Trophoblast cell (in vitro differentiated cells and primary cell): ENCODE data around the gene ZNF629.
A peak's percentile ranks its signal among the peaks of the same experiment; 100 is the strongest.

Experiments used
- DNase-seq, 2 donors: peaks; one replicate each; pipeline ENCODE4 v3.0.0-alpha.2; 2016
- H2AFZ ChIP-seq: 2 replicates; pipeline ENCODE4 v1.6.1; 2013; ENCODE audit warnings: low read length, moderate library complexity, mild to moderate bottlenecking; ENCODE audit not compliant: insufficient read depth, poor library complexity
- H2AK5ac ChIP-seq: 2 replicates; pipeline ENCODE4 v1.6.1; 2013; ENCODE audit warnings: mild to moderate bottlenecking, low read length
- H2BK120ac ChIP-seq: 2 replicates; pipeline ENCODE4 v1.6.1; 2013; ENCODE audit warnings: low read length, mild to moderate bottlenecking, moderate library complexity; ENCODE audit not compliant: insufficient read depth, poor library complexity
- H2BK12ac ChIP-seq: 2 replicates; pipeline ENCODE4 v1.6.1; 2013; ENCODE audit warnings: mild to moderate bottlenecking, low read length, moderate library complexity
- H2BK5ac ChIP-seq: 2 replicates; pipeline ENCODE4 v1.6.1; 2013; ENCODE audit warnings: low read length, low read depth, moderate library complexity, mild to moderate bottlenecking; ENCODE audit not compliant: poor library complexity
- H3K14ac ChIP-seq: 2 replicates; pipeline ENCODE4 v1.6.1; 2013; ENCODE audit warnings: mild to moderate bottlenecking, low read length
- H3K18ac ChIP-seq: 2 replicates; pipeline ENCODE4 v1.6.1; 2013; ENCODE audit warnings: mild to moderate bottlenecking, low read length
- H3K23ac ChIP-seq: 2 replicates; pipeline ENCODE4 v1.6.1; 2013; ENCODE audit warnings: low read length
- H3K27ac ChIP-seq: 2 replicates; pipeline ENCODE4 v1.5.1; 2013; ENCODE audit warnings: low read depth, mild to moderate bottlenecking, inconsistent platforms, low read length, moderate library complexity
- H3K27me3 ChIP-seq: 2 replicates; pipeline ENCODE4 v1.6.1; 2013; ENCODE audit warnings: inconsistent platforms, mild to moderate bottlenecking, low read length, moderate library complexity; ENCODE audit not compliant: insufficient read depth
- H3K36me3 ChIP-seq, 2 experiments: 1 replicate in 1 of 2; 2 replicates in 1 of 2; pipeline ENCODE4 v1.6.1; 2013; ENCODE audit warnings: low read length in 2 of 2, mild to moderate bottlenecking in 2 of 2, moderate library complexity in 1 of 2; ENCODE audit not compliant: insufficient read depth in 2 of 2, control insufficient read depth in 1 of 2
- H3K4ac ChIP-seq: 2 replicates; pipeline ENCODE4 v1.6.1; 2013; ENCODE audit warnings: low read depth, mild to moderate bottlenecking, low read length, moderate library complexity
- H3K4me1 ChIP-seq, 2 experiments: 1 replicate in 1 of 2; 2 replicates in 1 of 2; pipeline ENCODE4 v1.6.1; 2013; ENCODE audit warnings: low read length in 2 of 2, mild to moderate bottlenecking in 2 of 2, moderate library complexity in 1 of 2; ENCODE audit not compliant: insufficient read depth in 2 of 2, control insufficient read depth in 1 of 2
- H3K4me2 ChIP-seq: 2 replicates; pipeline ENCODE4 v1.6.1; 2013; ENCODE audit warnings: inconsistent platforms, mild to moderate bottlenecking, low read length, moderate library complexity
- H3K4me3 ChIP-seq: 2 replicates; pipeline ENCODE4 v1.5.1; 2013; ENCODE audit warnings: mild to moderate bottlenecking, low read depth, low read length, inconsistent platforms
- H3K79me1 ChIP-seq: one replicate; pipeline ENCODE4 v1.6.1; 2013; ENCODE audit warnings: low read length
- H3K79me2 ChIP-seq: 2 replicates; pipeline ENCODE4 v1.6.1; 2013; ENCODE audit warnings: low read length, mild to moderate bottlenecking; ENCODE audit not compliant: control insufficient read depth, insufficient read depth, poor library complexity
- H3K9ac ChIP-seq: 2 replicates; pipeline ENCODE4 v1.6.1; 2013; ENCODE audit warnings: mild to moderate bottlenecking, low read length
- H3K9me3 ChIP-seq: 2 replicates; pipeline ENCODE4 v1.6.1; 2013; ENCODE audit warnings: low read depth, mild to moderate bottlenecking, control low read depth, inconsistent platforms, low read length; ENCODE audit not compliant: insufficient read depth
- H4K12ac ChIP-seq: 2 replicates; pipeline ENCODE4 v1.6.1; 2013; ENCODE audit warnings: low read depth, mild to moderate bottlenecking, low read length, moderate library complexity
- H4K8ac ChIP-seq: 2 replicates; pipeline ENCODE4 v1.6.1; 2013; ENCODE audit warnings: low read depth, mild to moderate bottlenecking, low read length, moderate library complexity
- H4K91ac ChIP-seq: one replicate; pipeline ENCODE4 v1.6.1; 2013; ENCODE audit warnings: low read depth, mild to moderate bottlenecking, low read length, moderate library complexity
- whole genome bisulfite sequencing: extraction: QIAGEN DNeasy Blood & Tissue Kit; methylation state at CpG from one replicate; pipeline ENCODE4 v1.1.7; 2013; ENCODE audit warnings: missing lambda C conversion rate; ENCODE audit not compliant: insufficient read length, insufficient coverage; ENCODE audit errors: extremely low coverage; 5-methylcytosine and 5-hydroxymethylcytosine counted together

ZNF629 gene

GRCh38 chr16:30805370-30806169, 18.6 kb upstream of the ZNF629 start:
- H3K36me3 ChIP-seq: no peaks in the 10 kb centered on the region
- H4K12ac ChIP-seq: peak overlapping the region; percentile 81
- H3K9ac ChIP-seq: peak overlapping the region; percentile 89
- H3K79me2 ChIP-seq: peaks cover 5% of the 10 kb centered on the region
- peak overlapping the region; percentile 76 for H3K4me3 ChIP-seq
- H2BK120ac ChIP-seq: peak overlapping the region; percentile 59
- H3K4me1 ChIP-seq: peaks cover 8 to 10% of the 10 kb centered on the region in 2 experiments
- H3K14ac ChIP-seq: peak overlapping the region; percentile 72
- peak overlapping the region; percentile 67 for H3K27ac ChIP-seq
- no CpG with 5 or more reads among the region's 62 CpGs for WGBS
- peak; percentile 61 to 74 for DNase-seq
- H2AFZ ChIP-seq: peak overlapping the region; percentile 97
- H3K23ac ChIP-seq: no peak overlapping the region
- H3K27me3 ChIP-seq: no peaks in the 10 kb centered on the region
- peak overlapping the region; percentile 87 for H3K18ac ChIP-seq
- H4K91ac ChIP-seq: peak overlapping the region; percentile 88
- peak overlapping the region; percentile 76 for H2BK5ac ChIP-seq
- H2BK12ac ChIP-seq: no peak overlapping the region
- peaks cover 13% of the 10 kb centered on the region for H3K79me1 ChIP-seq
- no peaks in the 10 kb centered on the region for H3K9me3 ChIP-seq
- H4K8ac ChIP-seq: peak overlapping the region; percentile 96
- H3K4me2 ChIP-seq: peak overlapping the region; percentile 65
- H3K4ac ChIP-seq: peak overlapping the region; percentile 49
- H2AK5ac ChIP-seq: peak overlapping the region; percentile 13

DNA sequence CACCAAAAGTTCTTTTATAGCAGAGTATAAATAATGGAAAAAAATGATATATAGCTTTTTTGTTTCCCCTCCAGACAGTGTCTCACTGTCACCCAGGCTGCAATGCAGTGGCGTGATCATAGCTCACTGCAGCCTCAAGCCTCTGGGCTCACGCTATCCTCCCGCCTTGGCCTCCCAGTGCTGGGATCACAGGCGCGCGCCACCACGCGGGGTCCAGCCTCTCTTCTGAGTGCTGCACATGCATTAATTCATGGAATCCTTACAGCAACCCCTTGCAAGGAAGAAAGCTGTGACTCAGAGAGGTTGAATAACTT, 18.0 kb upstream of the ZNF629 start:
- Histone ChIP-seq H3K79me1 (peaks cover 13% of the 10 kb centered on the region), H4K12ac (peak overlapping the region; percentile 81), H3K23ac (no peak overlapping the region), H3K27ac (no peak overlapping the region), H3K4ac (peak overlapping the region; percentile 30), H3K9ac (no peak overlapping the region), H3K4me3 (peak overlapping the region; percentile 40), H3K4me2 (peak overlapping the region; percentile 65), H3K4me1 (peaks cover 8 to 10% of the 10 kb centered on the region in 2 experiments), H2BK12ac (no peak overlapping the region), H3K9me3 (no peaks in the 10 kb centered on the region), H3K27me3 (no peaks in the 10 kb centered on the region), H2BK5ac (no peak overlapping the region), H4K91ac (peak overlapping the region; percentile 88), H3K14ac (peak overlapping the region; percentile 47), H3K18ac (peak overlapping the region; percentile 48), H3K36me3 (no peaks in the 10 kb centered on the region), H4K8ac (peak overlapping the region; percentile 96), H2AK5ac (no peak overlapping the region), H3K79me2 (peaks cover 5% of the 10 kb centered on the region), H2BK120ac (peak overlapping the region; percentile 59), H2AFZ (peak overlapping the region; percentile 97)
- no CpG with 5 or more reads among the region's 8 CpGs for WGBS
- peak; percentile 32 to 58 for DNase-seq

DNA sequence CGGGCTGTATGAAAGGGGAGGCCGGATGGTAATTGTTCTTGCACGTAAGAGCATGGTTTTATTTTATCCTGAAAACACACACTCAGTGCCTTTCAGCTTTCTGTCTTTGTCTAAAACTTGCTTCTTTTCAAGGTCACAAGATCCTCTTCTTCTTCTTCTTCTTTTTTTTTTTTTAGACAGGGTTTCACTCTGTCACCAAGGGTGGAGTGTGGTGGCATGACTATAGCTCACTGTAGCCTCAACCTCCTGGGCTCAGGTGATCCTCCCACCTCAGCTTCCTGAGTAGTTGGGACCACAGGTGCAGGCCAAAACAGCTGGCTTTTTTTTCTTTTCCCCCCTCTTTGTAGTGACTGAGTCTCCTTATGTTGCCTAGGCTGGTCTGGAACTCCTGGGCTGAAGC, 15.9 kb upstream of the ZNF629 start:
- Histone ChIP-seq H3K4me1 (peaks cover 8 to 10% of the 10 kb centered on the region in 2 experiments), H4K91ac (no peak overlapping the region), H3K36me3 (no peaks in the 10 kb centered on the region), H3K9me3 (no peaks in the 10 kb centered on the region), H3K79me2 (peaks cover 5% of the 10 kb centered on the region), H2AFZ (no peak overlapping the region), H2AK5ac (no peak overlapping the region), H3K23ac (no peak overlapping the region), H2BK5ac (no peak overlapping the region), H3K4me3 (no peak overlapping the region), H3K27me3 (no peaks in the 10 kb centered on the region), H3K79me1 (peaks cover 13% of the 10 kb centered on the region), H3K14ac (no peak overlapping the region), H4K12ac (no peak overlapping the region), H3K27ac (no peak overlapping the region), H3K4me2 (no peak overlapping the region), H4K8ac (no peak overlapping the region), H3K9ac (no peak overlapping the region), H2BK12ac (no peak overlapping the region), H3K18ac (no peak overlapping the region), H3K4ac (no peak overlapping the region), H2BK120ac (no peak overlapping the region)
- no CpG with 5 or more reads among the region's 3 CpGs for WGBS
- DNase-seq: no peak

GRCh38 chr16:30797670-30798309, 10.8 kb upstream of the ZNF629 start:
- no CpG with 5 or more reads among the region's 8 CpGs for WGBS
- H4K91ac ChIP-seq: no peak overlapping the region
- H3K4ac ChIP-seq: no peak overlapping the region

More at GRCh38 chr16:30797670-30798309, 10.8 kb upstream of the ZNF629 start:
- Histone ChIP-seq H4K8ac (no peak overlapping the region), H2AFZ (no peak overlapping the region), H3K14ac (no peak overlapping the region), H3K4me2 (no peak overlapping the region), H3K27me3 (no peaks in the 10 kb centered on the region), H2BK12ac (no peak overlapping the region), H2BK120ac (no peak overlapping the region), H3K9me3 (no peaks in the 10 kb centered on the region), H3K27ac (no peak overlapping the region), H3K23ac (no peak overlapping the region), H4K12ac (no peak overlapping the region), H3K79me2 (no peaks in the 10 kb centered on the region), H2BK5ac (no peak overlapping the region), H3K4me1 (no peaks in the 10 kb centered on the region), H2AK5ac (no peak overlapping the region), H3K18ac (no peak overlapping the region), H3K36me3 (no peaks in the 10 kb centered on the region), H3K4me3 (no peak overlapping the region), H3K9ac (no peak overlapping the region), H3K79me1 (no peaks in the 10 kb centered on the region)
- DNase-seq: peak in 1 of 2 donors; percentile 21
